HL-60/S4 treated with phorbol 12-myristate 13-acetate at 8.2 ng/mL for 4 days and 3 days (cell line): Measurements from ENCODE around the gene FOSL2.

ENCODE experiments used
- in situ Hi-C: fragments of 300-500 bp; cut with MboI; formaldehyde crosslinking; loops from 2 replicates; pipeline ENCODE4 v1.15.0; 2022; ENCODE audit warnings: low sequenced_read_pairs

FOSL2 gene

DNA sequence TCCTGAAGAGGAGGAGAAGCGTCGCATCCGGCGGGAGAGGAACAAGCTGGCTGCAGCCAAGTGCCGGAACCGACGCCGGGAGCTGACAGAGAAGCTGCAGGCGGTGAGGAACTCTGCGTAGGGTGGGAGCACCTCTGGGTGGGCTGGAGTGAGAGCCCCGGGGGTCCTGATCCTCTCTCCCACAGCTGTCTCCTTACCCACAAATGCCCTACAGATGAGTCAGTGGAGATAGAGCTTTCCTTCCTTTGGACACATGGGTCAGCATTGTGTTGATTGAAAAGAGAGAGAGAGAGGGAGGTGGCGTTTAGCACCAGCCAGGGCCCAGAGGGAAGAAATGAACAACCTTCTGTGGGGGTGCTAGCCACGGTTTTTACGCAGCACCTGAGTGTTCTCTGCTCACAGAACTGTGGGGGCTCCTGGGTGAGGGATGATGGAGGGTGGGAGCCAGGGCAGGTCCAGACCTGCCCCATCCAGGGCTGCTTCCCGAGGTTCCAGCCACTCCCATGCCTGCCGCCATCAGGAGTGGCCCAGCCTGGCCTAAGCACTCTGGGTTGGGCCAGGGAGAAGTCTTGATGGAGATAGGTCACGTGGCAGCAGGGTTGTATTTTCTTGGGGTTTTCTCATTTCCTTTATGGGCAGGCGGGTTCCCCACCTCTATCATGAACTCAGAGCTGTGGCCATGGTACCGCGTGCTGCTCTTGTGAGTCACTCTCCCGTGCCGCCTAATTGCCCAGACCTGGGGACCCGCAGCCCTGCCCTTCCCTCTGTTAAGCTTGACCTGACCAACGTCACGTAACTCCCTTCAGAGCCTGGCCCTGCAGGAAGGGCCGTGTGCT lies 16.3 kb downstream of the FOSL2 start:
- in situ Hi-C loops = no loop called here

DNA sequence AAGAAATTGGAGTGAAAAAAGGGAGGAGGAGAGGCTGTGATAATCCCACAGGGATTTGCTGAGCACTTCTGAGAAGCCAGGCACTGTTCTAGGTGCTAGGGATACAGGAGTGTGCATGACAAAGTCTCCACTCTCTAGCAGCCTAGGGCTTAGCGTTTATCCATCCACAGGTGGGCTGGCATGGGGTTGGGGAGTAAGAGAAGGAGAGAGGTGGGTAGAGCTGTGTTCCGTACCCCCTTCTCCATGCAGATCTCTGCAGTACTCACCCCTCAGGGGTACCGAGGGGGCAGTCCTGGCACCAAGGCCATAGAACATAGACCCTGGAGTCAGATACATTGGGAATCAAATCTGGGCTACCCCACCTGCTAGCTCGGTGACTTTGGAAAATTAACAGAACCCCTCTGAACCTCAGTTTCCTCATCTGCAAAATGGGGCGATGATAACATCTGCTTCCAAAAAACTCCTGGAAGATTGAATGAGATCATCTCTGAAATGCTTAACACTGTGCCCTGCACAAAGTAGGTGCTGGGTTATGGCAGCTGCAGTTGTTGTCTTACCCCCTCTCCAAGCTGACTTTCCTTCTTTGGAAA lies 18.6 kb downstream of the FOSL2 start:
- in situ Hi-C loops = no loop called here

DNA sequence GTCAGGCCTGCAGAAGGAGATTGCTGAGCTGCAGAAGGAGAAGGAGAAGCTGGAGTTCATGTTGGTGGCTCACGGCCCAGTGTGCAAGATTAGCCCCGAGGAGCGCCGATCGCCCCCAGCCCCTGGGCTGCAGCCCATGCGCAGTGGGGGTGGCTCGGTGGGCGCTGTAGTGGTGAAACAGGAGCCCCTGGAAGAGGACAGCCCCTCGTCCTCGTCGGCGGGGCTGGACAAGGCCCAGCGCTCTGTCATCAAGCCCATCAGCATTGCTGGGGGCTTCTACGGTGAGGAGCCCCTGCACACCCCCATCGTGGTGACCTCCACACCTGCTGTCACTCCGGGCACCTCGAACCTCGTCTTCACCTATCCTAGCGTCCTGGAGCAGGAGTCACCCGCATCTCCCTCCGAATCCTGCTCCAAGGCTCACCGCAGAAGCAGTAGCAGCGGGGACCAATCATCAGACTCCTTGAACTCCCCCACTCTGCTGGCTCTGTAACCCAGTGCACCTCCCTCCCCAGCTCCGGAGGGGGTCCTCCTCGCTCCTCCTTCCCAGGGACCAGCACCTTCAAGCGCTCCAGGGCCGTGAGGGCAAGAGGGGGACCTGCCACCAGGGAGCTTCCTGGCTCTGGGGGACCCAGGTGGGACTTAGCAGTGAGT lies 19.4 kb downstream of the FOSL2 start:
- in situ Hi-C loops = no loop called here

DNA sequence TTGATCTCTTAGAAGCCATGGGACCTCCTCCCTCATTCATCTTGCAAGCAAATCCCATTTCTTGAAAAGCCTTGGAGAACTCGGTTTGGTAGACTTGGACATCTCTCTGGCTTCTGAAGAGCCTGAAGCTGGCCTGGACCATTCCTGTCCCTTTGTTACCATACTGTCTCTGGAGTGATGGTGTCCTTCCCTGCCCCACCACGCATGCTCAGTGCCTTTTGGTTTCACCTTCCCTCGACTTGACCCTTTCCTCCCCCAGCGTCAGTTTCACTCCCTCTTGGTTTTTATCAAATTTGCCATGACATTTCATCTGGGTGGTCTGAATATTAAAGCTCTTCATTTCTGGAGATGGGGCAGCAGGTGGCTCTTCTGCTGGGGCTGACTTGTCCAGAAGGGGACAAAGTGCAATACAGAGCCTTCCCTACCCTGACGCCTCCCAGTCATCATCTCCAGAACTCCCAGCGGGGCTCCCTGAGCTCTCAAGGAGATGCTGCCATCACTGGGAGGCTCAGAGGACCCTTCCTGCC lies 20.0 kb downstream of the FOSL2 start:
- in situ Hi-C loops = no loop called here

DNA sequence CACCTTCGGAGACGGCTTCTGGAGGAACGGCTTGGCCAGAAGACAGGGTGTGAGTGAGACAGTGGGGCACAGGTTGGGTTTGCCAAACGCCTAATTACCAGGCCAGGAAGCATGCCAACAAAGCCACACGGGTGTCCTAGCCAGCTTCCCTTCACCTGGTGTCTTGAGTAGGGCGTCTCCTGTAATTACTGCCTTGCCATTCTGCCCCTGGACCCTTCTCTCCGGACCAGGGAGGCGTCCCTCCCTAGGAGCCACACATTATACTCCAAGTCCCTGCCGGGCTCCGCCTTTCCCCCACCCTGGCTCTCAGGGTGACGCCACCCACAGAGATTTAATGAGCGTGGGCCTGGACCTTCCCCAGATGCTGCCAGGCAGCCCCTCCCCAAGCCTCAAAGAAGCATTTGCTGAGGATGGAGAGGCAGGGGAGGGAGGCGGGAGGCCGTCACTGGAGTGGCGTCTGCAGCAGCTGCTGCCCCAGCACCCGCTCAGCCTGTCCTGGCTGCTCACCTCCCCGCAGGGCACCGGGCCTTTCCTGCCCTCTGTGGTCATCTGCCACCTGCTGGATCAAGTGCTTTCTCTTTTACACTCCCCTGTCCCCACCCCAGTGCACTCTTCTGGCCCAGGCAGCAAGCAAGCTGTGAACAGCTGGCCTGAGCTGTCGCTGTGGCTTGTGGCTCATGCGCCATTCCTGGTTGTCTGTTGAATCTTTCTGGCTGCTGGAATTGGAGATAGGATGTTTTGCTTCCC lies 20.7 kb downstream of the FOSL2 start:
- in situ Hi-C loops = no loop called here

DNA sequence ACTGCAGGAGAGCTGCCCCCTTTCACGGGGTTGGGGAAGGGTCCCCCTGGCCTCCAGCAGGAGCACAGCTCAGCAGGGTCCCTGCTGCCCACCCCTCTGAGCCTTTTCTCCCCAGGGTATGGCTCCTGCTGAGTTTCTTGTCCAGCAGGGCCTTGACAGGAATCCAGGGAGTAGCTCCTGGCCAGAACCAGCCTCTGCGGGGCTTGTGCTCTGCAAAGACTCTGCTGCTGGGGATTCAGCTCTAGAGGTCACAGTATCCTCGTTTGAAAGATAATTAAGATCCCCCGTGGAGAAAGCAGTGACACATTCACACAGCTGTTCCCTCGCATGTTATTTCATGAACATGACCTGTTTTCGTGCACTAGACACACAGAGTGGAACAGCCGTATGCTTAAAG lies 21.2 kb downstream of the FOSL2 start:
- in situ Hi-C loops = no loop called here

DNA sequence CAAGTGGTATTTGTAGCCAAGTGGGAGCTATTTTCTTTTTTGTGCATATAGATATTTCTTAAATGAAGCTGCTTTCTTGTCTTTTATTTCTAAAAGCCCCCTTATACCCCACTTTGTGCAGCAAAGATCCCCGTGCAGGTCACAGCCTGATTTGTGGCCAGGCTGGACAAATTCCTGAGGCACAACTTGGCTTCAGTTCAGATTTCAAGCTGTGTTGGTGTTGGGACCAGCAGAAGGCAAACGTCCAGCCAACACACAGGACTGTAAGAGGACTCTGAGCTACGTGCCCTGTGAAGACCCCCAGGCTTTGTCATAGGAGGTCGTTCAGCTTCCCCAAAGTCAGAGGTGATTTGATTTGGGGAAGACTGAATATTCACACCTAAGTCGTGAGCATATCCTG lies 21.9 kb downstream of the FOSL2 start:
- in situ Hi-C loops = no loop called here

DNA sequence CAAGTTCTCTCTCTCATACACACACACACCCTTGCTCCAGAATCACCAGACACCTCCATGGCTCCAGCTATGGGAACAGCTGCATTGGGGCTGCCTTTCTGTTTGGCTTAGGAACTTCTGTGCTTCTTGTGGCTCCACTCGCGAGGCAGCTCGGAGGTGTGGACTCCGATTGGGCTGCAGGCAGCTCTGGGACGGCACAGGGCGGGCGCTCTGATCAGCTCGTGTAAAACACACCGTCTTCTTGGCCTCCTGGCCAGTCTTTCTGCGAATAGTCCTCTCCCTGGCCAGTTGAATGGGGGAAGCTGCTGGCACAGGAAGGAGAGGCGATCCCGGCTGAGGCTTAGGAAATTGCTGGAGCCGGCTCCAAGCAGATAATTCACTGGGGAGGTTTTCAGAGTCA lies 22.4 kb downstream of the FOSL2 start:
- in situ Hi-C loops = no loop called here

DNA sequence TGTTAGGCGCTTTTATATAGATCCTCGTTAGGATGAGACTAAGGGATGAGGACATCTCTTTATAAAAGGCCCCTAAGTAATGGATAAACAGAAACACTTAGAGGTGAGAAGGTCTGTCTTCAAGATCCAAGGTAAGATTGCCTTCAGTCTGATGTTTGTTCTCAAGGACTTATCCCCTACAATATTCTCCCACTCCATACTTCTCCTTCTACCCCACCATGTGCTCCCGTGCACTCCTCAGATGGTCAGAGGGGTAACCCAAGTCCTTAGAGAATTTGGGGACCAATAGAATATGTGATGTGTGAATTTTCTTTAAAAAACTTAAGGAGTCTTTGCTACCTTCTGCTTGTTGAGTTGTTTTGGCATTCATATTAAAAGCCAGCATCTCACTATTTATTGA lies 23.1 kb downstream of the FOSL2 start:
- in situ Hi-C loops = no loop called here

DNA sequence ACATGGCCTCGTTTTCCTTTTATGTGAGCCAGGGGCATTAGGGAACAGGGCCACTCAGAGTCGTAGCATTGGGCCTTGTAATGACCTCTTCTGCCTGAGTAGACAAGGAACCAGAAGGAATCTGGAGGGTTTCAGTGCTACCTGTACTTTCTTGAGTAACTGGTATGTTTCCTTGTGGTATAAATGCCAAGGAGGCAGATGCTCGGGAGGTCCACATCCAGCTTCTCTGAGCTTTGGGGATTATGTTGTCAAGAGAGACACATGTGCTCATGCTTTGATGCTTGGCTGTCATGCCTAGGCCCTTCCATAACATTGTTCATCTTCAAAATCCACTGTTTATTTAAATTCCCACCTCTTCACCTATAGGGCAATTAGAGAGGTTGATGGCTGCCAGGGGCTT lies 26.3 kb downstream of the FOSL2 start:
- in situ Hi-C loops = no loop called here

DNA sequence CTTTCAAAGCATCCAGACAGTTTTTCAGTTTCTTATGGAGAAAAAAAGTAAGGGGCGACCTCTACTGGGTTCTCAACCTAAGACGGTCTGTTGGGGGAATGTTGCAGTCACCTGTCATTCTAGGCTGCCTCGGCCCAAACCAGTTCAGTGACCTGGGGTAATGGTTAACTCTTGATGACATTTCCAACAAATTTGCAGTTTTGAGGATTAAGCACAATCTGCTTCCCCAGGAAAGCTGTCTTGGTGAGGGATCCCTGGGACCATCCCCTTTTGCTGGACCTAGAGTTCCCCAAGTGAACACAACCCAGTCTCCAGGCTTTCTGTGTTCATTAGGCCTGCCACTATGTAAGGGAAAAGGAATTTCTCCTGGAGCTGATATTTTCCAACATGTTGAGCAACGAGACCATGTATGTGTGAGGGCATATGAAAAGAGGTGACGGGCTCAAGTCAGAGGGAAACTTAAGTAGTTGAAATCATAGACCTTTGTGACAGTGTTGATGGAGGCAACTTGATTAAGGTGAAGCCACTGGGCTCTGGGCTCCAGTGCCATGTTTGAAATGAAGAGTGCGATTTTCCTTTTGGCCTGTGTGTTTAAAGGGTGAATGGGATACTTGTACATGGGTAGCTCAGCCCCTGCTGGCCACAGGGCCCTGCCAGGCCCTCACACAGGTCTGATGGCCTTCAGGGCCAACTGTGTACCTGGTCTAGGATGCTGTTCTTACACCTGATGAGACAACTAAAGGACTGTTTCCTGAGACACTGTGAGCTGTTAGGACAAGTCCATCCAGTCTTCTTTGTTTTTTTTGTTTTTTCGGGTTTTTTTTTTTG lies 27.0 kb downstream of the FOSL2 start:
- in situ Hi-C loops = no loop called here

DNA sequence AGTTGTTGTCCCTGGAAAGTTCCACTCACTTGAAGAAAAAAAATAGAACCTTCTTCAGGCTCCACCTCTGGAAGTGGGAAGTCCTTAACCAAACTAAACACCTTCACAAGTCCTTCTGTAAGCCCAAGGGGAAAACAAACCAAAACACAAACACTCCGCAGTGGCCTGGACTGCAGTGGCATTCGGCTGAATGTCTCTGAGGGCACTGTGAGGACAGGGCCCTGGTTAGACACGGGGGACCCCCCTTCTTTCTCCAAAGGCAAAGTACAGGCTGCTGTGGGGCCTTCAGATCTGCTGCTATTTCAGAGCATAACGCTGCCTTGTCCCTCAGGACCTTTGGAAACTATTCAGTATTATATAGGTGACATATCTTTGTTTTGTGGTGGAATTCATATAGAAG lies 28.1 kb downstream of the FOSL2 start:
- in situ Hi-C loops = no loop called here

DNA sequence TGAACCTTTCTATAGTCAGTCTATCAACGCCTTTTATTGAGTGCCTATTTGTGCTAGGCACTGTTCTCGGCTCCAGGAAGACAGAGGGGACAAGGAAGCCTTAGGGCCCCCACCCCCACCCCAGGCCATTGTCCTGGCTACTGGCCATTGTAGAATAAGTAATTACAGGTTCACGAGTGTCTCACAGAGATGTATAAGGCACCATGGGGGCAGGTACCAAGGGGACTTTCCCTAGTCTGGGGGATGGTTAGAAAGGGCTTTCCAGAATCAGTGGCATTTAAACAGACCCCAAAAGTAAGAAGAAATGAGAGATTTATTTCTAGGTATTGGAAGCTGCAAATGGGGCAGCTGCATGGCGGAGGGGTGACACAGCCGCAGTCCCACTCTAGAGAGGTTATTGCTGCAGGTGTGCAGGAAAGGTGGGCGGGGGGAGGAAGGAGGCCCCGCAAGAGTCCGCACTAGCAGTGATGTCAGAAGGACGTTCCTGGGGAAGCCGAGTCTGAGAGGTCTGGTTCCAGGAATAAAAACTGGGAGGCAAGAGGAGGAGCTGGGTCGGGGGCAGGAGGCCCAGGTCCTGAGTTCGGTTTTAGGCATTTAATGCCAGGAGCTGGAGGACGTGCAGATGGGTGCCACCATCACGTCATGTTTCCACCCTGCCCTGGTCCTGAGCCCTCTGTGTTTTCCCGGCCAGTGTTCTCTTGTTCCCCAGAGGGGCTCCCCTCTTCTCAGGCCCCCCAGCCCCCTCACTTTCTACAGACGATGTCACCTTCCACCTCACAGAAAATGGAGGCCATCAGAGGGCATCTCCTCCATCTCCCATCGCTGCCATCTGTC lies 30.5 kb downstream of the FOSL2 start:
- in situ Hi-C loops = no loop called here

DNA sequence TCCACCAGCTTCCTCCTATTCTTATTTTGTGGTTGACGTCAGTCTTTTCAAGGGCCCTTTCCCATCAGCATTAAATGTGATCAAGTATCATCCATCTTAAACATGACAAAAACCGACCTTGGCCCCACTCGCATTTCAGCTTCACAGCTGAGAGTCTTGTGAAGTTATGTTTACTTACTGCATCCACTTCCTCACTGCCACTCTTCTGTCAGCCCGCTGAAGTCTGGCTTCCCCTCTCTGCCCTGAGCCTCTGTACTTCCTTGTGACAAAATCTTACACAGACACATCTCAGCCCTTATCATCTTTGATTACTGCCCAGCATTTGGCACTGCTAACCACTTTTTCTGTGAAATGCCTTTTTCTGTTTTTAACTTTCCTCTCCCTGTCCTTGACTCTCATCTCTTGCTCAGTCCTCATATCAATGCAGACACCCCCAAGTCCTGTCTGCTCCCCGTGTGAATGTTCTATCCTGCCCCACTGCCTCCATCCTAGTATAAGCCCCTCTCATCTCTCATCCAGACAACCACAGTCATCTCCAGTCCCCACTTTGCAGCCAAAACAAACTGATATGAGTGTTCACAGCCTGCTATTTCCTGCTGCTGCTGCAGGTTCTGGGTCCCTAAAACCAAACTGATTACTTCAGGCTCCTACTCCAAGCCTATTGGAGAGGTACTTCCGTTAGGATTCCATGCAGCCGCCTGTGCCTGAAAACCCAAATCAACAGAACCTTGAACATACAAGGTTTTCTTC lies 31.4 kb downstream of the FOSL2 start:
- in situ Hi-C loops = no loop called here

DNA sequence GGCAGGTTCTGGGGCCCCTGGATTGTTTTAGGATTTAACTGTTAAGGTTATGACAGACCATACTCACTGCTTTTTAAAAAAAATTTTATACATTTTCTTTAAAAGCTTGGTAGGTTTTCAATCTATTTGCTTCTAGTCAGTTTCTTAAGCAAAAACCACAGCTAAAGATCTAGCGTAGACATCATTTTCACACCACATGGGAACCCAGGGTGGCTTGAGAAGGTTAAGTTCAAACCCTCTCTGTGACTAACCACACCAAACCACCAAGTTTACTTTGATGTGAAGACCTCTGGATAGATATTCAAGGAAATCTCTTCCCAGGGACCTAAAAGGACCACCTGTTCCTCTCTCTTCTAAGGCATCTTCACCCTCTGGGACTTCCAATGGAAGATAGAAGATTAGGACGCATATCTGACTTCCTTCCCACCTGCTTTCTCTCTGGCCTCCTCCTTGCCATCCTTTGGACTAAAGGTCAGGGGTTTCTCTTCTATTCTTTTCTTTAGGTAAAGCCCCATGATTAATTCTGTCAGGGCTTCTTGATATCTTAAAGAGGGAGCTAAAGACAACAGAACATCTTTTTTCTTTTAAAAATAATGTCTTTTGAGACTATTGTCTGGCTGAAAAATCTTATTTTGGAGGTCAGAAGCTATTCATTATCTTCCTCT lies 32.3 kb downstream of the FOSL2 start:
- in situ Hi-C loops = no loop called here

DNA sequence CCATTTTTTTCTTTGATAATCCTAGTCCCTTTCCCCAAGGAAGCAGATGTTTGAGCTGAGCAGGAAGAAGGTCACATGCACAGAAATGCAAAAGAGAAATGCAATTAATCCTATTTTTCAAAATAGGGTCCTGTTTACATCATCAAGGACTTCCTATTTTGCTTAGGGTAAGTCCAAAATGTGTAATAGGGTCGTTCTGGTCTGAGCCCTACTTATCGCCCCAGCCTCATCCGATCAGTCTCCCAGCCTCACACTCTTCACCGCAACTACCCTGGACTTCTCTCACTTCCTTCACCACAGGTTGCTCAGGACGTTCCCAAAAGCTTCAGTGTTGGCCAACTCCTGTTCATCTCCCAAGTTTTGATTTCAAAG lies 32.8 kb downstream of the FOSL2 start:
- in situ Hi-C loops = no loop called here

DNA sequence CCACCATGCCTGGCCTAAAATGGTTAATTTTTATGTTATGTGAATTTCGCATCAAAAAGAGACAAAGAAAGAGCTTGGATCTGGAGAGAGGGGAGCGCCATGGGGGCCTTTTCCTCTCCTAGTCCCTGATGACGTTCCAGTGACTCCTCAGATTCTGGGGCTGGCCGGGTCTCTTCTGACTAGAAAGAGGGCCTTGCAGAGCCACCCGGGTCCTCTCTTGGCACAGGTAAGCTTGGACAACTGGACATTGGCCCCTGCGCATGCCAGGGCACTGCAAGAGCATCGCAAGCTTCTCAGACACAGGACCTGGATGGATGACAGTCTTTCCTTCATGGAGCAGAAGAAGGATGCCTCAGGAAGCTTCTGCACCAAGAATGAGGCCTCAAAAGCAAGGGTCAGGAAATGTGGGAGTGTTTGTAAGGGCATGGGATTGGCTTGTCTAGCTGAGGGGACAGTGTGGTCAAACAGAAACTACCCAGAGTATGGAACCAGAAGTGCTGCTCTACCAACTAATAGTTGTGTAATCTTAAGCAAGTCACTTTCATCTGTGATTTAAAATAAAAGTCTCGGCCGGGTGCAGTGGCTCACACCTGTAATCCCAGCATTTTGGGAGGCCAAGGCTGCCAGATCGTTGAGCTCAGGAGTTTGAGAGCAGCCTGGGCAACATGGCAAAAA lies 35.2 kb downstream of the FOSL2 start:
- in situ Hi-C loops = no loop called here

DNA sequence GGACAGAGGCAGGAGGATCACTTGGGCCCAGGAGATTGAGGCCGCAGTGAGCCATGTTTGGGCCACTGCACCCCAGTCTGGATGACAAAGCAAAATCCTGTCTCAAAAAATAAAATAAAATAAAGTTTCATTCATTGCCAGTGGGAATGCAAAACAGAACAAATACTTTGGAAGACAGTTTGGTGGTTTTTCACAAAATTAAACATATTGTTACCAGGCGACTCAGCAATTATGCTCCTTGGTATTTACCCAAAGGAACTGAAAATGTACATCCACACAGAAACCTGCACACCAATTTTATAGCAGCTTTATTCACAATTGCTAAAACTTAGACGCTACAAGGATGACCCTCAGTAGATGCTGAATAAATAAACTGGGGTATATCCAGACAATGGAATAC lies 35.8 kb downstream of the FOSL2 start:
- in situ Hi-C loops = no loop called here
